NCI-H2081 treated with DMSO at 0.1 percent for 48 hours (cell line): Measurements from ENCODE around the gene SUGCT.
"Not testable (repeated sequence)": the region's sequence is repeated elsewhere in the genome, so short reads cannot be mapped to it uniquely, and the experiment has no call there.

Source experiments
- DNase-seq: peaks from one replicate; lab custom pipeline; 2025; lab: John Stamatoyannopoulos, UW

The SUGCT gene

GRCh38 chr7:40200791-40201190, 66.0 kb downstream of the SUGCT start:
- no peak for DNase-seq

GRCh38 chr7:40202851-40203250, 68.0 kb downstream of the SUGCT start:
- no peak for DNase-seq

- DNase-seq = no peak
Measured at GRCh38 chr7:40204581-40204980, 69.8 kb downstream of the SUGCT start.

- no peak for DNase-seq
Measured at GRCh38 chr7:40205992-40206391, 71.2 kb downstream of the SUGCT start.

GRCh38 chr7:40211276-40212003, 76.6 kb downstream of the SUGCT start:
- DNase-seq = no peak

GRCh38 chr7:40213291-40213690, 78.5 kb downstream of the SUGCT start:
- no peak for DNase-seq

- no peak for DNase-seq
Measured at GRCh38 chr7:40213856-40214255, 79.1 kb downstream of the SUGCT start.

- DNase-seq = not testable (repeated sequence)
Measured at GRCh38 chr7:40218612-40219011, 83.8 kb downstream of the SUGCT start.

- no peak for DNase-seq
Measured at GRCh38 chr7:40219917-40220316, 85.1 kb downstream of the SUGCT start.

- DNase-seq = no peak
Measured at GRCh38 chr7:40220421-40220911, 85.7 kb downstream of the SUGCT start.

- DNase-seq = no peak
Measured at GRCh38 chr7:40221836-40222235, 87.0 kb downstream of the SUGCT start.

- DNase-seq = no peak
Measured at GRCh38 chr7:40223451-40224127, 88.8 kb downstream of the SUGCT start.

GRCh38 chr7:40230101-40230500, 95.3 kb downstream of the SUGCT start:
- DNase-seq = no peak

- no peak for DNase-seq
Measured at GRCh38 chr7:40231796-40232195, 97.0 kb downstream of the SUGCT start.

GRCh38 chr7:40232242-40232893, 97.6 kb downstream of the SUGCT start:
- no peak for DNase-seq

- DNase-seq = no peak
Measured at GRCh38 chr7:40234046-40234445, 99.2 kb downstream of the SUGCT start.

- no peak for DNase-seq
Measured at GRCh38 chr7:40234666-40235065, 99.9 kb downstream of the SUGCT start.

GRCh38 chr7:40237731-40238130, 102.9 kb downstream of the SUGCT start:
- no peak for DNase-seq

GRCh38 chr7:40239755-40240303, 105.0 kb downstream of the SUGCT start:
- DNase-seq = no peak

GRCh38 chr7:40243076-40243475, 108.3 kb downstream of the SUGCT start:
- DNase-seq = no peak

GRCh38 chr7:40244226-40244625, 109.4 kb downstream of the SUGCT start:
- DNase-seq = no peak

GRCh38 chr7:40248681-40249080, 113.9 kb downstream of the SUGCT start:
- no peak for DNase-seq

GRCh38 chr7:40253444-40253843, 118.6 kb downstream of the SUGCT start:
- not testable (repeated sequence) for DNase-seq
